Aorta (tissue), 5 donors: ENCODE data around the gene CAMSAP1. TPM values are rescaled to one million over a fixed set of nuclear protein-coding genes. Genes with fewer than 3 reads are reported as not detected.

Experiments used
- ATAC-seq: fragments of 200-7000 bp; cut with Tn5 transposase; one replicate; pipeline ENCODE4 v1.9.1; 2022; ENCODE audit warnings: moderate library complexity; ENCODE audit not compliant: low FRiP score
- DNase-seq, 2 donors: peaks; one replicate each; pipeline ENCODE4 v3.0.0-alpha.2; 2020
- H3K27ac ChIP-seq, 2 donors: one replicate each; pipeline ENCODE4 v1.5.1; 2013; ENCODE audit warnings: low read length in 2 of 2, mild to moderate bottlenecking in 2 of 2, moderate library complexity in 2 of 2, control low read depth in 1 of 2, inconsistent platforms in 1 of 2, low read depth in 1 of 2
- H3K27me3 ChIP-seq, 2 donors: one replicate each; pipeline ENCODE4 v1.6.1; 2013; ENCODE audit warnings: control low read depth in 1 of 2, low read length in 1 of 2, mild to moderate bottlenecking in 1 of 2, moderate library complexity in 1 of 2; ENCODE audit not compliant: insufficient read depth in 2 of 2, control insufficient read depth in 1 of 2
- H3K36me3 ChIP-seq, 2 donors: one replicate each; pipeline ENCODE4 v1.6.1; 2013; ENCODE audit warnings: control low read depth in 1 of 2, low read length in 1 of 2, mild to moderate bottlenecking in 1 of 2; ENCODE audit not compliant: insufficient read depth in 2 of 2, control insufficient read depth in 1 of 2
- H3K4me1 ChIP-seq, 2 donors: one replicate each; pipeline ENCODE4 v1.6.1; 2013; ENCODE audit warnings: low read length in 2 of 2, control low read depth in 1 of 2, mild to moderate bottlenecking in 1 of 2, moderate library complexity in 1 of 2; ENCODE audit not compliant: insufficient read depth in 2 of 2, control insufficient read depth in 1 of 2
- H3K4me3 ChIP-seq, 2 donors: one replicate each; pipeline ENCODE4 v1.5.1; 2013; ENCODE audit warnings: low read length in 2 of 2, control low read depth in 1 of 2, mild to moderate bottlenecking in 1 of 2
- H3K9me3 ChIP-seq: one replicate; pipeline ENCODE4 v1.6.1; 2013; ENCODE audit warnings: mild to moderate bottlenecking, low read length; ENCODE audit not compliant: control insufficient read depth
- WGBS, 2 donors: extraction: QIAGEN DNeasy Blood & Tissue Kit; methylation state at CpG; one replicate each; pipeline ENCODE4 v1.1.7; 2013; 5-methylcytosine and 5-hydroxymethylcytosine counted together
- intact Hi-C, 2 donors: fragments of 100-400 bp; cut with DNase I; formaldehyde crosslinking; loops; one replicate each; pipeline versions ENCODE4 v1.14.2 to v1.15.0; 2022
- polyA plus RNA-seq, 2 donors: library from polyadenylated mRNA; stranded (reverse); fragments of 200-250 nt; gene quantifications; one replicate each; pipeline ENCODE4 v1.2.3, GENCODE V29; 2013
- total RNA-seq, 2 donors: library from RNA; stranded (reverse); fragmentation: NEBNext Ultra II Directional; extraction: Animal tissue kit (Norgen Biotek cat#: 25700); gene quantifications; one replicate each; pipeline ENCODE4 v1.2.1, GENCODE V29; 2021
- donor health status: healthy with polysubstance abuse.
- donor health status: Bipolar disorder and iron deficiency.
- donor health status: DM: no; HTN: no; CAD: no.
- donor health status: DM: no; HTN: no; CAD: no.
- donor health status: DM: yes; HTN: yes; CAD: no.

Gene CAMSAP1
- total and polyA plus RNA-seq, 4 donors: 2.5 to 28.0 (median 15.8) TPM

DNA sequence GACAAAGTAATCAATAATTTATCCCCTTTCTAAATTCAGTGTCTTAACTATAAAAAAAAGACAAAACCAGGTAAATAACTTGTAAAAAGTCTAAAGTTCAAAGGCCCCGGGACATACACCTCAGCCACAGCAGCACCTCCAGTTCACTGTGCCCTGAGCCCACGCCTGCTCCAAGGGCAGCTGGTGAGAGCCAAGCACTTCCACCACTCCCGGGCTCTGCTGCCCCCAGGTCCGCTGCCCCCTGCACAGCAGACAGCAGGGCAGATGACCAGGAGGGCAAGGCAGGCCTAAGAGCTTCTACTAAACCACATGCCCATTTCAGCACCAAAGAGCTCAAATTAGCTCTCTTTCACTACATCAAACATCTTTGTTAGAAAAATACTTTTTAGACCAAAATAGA, 91.9 kb downstream of the CAMSAP1 start:
- H3K9me3 ChIP-seq: no peaks in the 10 kb centered on the region
- H3K27me3 ChIP-seq: no peaks in the 10 kb centered on the region
- 94 to 96% methylated on average over 4 of the region's 4 CpGs for WGBS, 2 donors
- DNase-seq: peak in 1 of 2 donors; percentile 15
- no peak for ATAC-seq
- intact Hi-C loops: no loop called here
- H3K36me3 ChIP-seq: peaks cover 0 to 13% of the 10 kb centered on the region in 2 donors
- no peak overlapping the region for H3K4me3 ChIP-seq
- no peak overlapping the region for H3K27ac ChIP-seq
- H3K4me1 ChIP-seq: no peaks in the 10 kb centered on the region

GRCh38 chr9:135814421-135815095, 92.8 kb downstream of the CAMSAP1 start:
- 93 to 96% methylated on average over 12 of the region's 12 CpGs for WGBS, 2 donors
- ATAC-seq (peak; percentile 41), DNase-seq (peak in 1 of 2 donors; percentile 63)
- H3K36me3 ChIP-seq: peaks cover 0 to 13% of the 10 kb centered on the region in 2 donors
- H3K4me3 ChIP-seq: no peak overlapping the region
- H3K4me1 ChIP-seq: no peaks in the 10 kb centered on the region
- intact Hi-C loops: no loop called here
- H3K27ac ChIP-seq: no peak overlapping the region
- H3K9me3 ChIP-seq: no peaks in the 10 kb centered on the region
- H3K27me3 ChIP-seq: no peaks in the 10 kb centered on the region

DNA sequence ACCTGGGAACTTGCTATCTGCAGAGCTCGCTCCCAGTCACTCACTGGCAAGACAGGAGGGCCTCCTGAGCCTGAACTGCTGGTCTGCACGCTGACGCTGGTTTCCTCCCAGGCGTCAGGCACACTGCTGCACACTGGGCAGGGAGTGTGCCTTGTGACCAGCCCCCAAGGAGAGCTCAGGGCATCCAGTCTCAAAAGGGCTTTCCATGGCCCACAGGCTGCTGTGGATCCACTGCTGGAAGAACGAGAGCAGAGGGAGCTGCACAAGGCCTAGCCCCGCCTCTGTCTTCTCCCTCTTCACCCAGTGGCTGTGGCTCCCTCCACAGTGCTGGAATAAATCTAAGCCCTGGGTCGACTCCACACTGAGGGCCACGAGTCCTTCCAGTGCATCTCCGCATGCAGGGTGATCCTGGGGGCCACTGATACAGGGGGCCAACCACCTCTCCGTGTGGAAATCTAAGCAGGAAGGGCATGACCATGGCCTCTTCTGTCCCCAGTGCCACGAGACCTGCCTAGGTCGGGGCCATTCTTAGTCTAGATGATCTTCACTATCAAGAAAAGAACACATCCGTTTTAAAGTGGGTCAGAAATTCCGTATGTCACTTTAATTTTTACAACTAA, 93.6 kb downstream of the CAMSAP1 start:
- Histone ChIP-seq H3K4me1 (no peaks in the 10 kb centered on the region), H3K27me3 (no peaks in the 10 kb centered on the region), H3K4me3 (no peak overlapping the region), H3K9me3 (no peaks in the 10 kb centered on the region), H3K36me3 (peaks cover 0 to 13% of the 10 kb centered on the region in 2 donors), H3K27ac (no peak overlapping the region)
- ATAC-seq: no peak
- DNase-seq: peak in 1 of 2 donors; percentile 57
- intact Hi-C loops: no loop called here
- 83 to 85% methylated on average over 14 of the region's 14 CpGs for WGBS, 2 donors

DNA sequence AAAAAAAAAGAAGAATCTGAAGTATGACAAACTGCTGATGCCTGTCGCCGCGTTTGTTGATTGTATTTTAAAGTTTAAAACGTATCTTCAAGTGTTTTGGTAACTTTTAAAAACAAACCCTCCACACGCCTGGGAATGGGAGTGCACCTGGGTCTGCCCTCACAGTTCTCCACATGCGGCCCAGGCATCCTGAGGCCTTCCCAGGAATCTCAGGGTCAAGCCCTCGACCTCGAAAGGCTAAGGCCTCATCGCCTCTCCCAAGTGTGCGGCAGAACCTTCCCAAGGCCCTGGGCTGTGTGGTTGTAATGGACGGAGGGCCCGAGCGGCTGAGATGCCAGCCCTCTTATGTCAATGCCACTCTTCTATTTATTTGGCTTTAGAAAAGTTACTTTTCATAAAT, 94.4 kb downstream of the CAMSAP1 start:
- ATAC-seq: no peak
- Histone ChIP-seq H3K4me1 (no peaks in the 10 kb centered on the region), H3K27me3 (no peaks in the 10 kb centered on the region), H3K9me3 (no peaks in the 10 kb centered on the region), H3K27ac (no peak overlapping the region), H3K4me3 (no peak overlapping the region), H3K36me3 (peaks cover 0 to 12% of the 10 kb centered on the region in 2 donors)
- DNase-seq: peak in 1 of 2 donors; percentile 35
- intact Hi-C loops: no loop called here
- WGBS, 2 donors: 83 to 89% methylated on average over 13 of the region's 13 CpGs

- no peak for ATAC-seq
- 78 to 80% methylated on average over 11 of the region's 11 CpGs for WGBS, 2 donors
- no peak overlapping the region for H3K4me3 ChIP-seq
- DNase-seq: peak in 1 of 2 donors; percentile 15
- no peaks in the 10 kb centered on the region for H3K27me3 ChIP-seq
- no peaks in the 10 kb centered on the region for H3K9me3 ChIP-seq
- peaks cover 0 to 12% of the 10 kb centered on the region in 2 donors for H3K36me3 ChIP-seq
- no peak overlapping the region for H3K27ac ChIP-seq
- intact Hi-C loops: no loop called here
- no peaks in the 10 kb centered on the region for H3K4me1 ChIP-seq
Measured at GRCh38 chr9:135811801-135812200, 95.5 kb downstream of the CAMSAP1 start.

DNA sequence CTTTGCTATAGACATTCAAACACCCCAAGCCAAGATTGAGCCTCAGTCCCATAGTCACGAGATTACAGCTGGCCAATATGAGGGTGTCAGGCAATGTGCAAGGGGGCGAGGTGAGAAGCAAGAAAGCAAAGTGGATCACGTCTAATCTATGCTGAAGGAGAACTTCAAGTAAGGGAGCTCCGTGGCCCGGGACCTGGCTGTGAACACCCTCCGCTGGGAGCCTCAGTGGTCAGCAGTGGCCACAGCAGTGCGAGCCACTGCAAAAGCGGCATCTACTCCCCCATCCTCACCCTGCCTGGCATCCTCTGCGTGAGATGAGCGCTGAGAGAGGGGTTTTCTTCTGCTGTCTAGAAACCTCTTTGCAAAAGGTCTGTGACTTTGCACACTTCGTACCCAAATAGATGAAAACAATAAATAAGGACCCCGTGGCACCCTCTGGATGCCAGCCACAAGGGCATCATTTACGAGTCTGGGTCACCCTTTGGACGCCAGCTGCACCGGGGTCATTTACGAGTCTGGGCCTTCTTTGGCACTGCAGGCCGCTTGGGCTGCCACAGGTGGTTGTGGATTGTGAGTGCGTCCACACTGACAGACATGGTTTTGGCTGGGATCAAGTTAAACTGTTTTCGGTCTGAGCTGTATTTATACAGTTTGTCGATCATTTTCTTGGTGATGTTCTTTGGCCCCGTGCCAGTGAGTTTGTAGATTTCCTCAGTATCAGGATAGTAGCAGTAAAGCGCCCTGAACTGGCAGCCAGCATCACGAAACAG, 96.4 kb downstream of the CAMSAP1 start:
- H3K27me3 ChIP-seq: no peaks in the 10 kb centered on the region
- no peak for ATAC-seq
- intact Hi-C loops: no loop called here
- H3K4me1 ChIP-seq: no peaks in the 10 kb centered on the region
- H3K36me3 ChIP-seq: peaks cover 0 to 7% of the 10 kb centered on the region in 2 donors
- no peak overlapping the region for H3K27ac ChIP-seq
- no peak overlapping the region for H3K4me3 ChIP-seq
- DNase-seq: peak in 1 of 2 donors; percentile 26
- 95% methylated on average over 23 of the region's 23 CpGs for WGBS, 2 donors
- no peaks in the 10 kb centered on the region for H3K9me3 ChIP-seq

DNA sequence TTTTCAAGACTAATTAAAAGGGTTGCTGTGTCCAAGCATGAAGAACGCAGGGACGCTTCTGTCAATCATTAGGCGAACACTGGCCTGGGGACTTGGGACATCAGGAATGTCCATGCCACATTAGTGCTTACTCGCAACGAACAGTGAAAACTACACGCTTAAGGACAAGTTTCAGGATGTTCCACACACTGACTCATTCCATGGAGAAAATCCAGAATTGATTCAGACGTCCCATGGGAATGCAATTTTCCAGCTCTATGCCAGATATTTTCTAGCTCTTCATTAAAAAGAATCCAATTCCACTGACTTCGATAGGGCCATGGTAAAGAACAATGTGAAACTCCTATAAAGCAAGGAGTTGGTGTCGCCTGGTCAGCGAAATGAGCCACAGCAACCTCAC, 98.2 kb downstream of the CAMSAP1 start:
- Histone ChIP-seq H3K27ac (no peak overlapping the region), H3K27me3 (no peaks in the 10 kb centered on the region), H3K4me3 (no peak overlapping the region), H3K9me3 (no peaks in the 10 kb centered on the region), H3K36me3 (peaks cover 0 to 7% of the 10 kb centered on the region in 2 donors), H3K4me1 (no peaks in the 10 kb centered on the region)
- WGBS, 2 donors: 65 to 68% methylated on average over 10 of the region's 10 CpGs
- intact Hi-C loops: no loop called here
- ATAC-seq (no peak), DNase-seq (no peak)

GRCh38 chr9:135805422-135806022, 101.8 kb downstream of the CAMSAP1 start:
- H3K9me3 ChIP-seq: no peaks in the 10 kb centered on the region
- DNase-seq (peak in 1 of 2 donors; percentile 40), ATAC-seq (no peak)
- WGBS, 2 donors: 77 to 79% methylated on average over 22 of the region's 22 CpGs
- H3K4me1 ChIP-seq: no peaks in the 10 kb centered on the region
- H3K27ac ChIP-seq: no peak overlapping the region
- no peaks in the 10 kb centered on the region for H3K27me3 ChIP-seq
- H3K4me3 ChIP-seq: no peak overlapping the region
- intact Hi-C loops: no loop called here
- no peaks in the 10 kb centered on the region for H3K36me3 ChIP-seq
